Trophoblast cell (in vitro differentiated cells and primary cell): Measurements from ENCODE around the gene MUCL3.
"Not testable (repeated sequence)": the region's sequence is repeated elsewhere in the genome, so short reads cannot be mapped to it uniquely, and the experiment has no call there.

ENCODE experiments used
- DNase-seq, 2 donors: peaks; one replicate each; pipeline ENCODE4 v3.0.0-alpha.2; 2016
- H2AFZ ChIP-seq: 2 replicates; pipeline ENCODE4 v1.6.1; 2013; ENCODE audit warnings: low read length, moderate library complexity, mild to moderate bottlenecking; ENCODE audit not compliant: insufficient read depth, poor library complexity
- H2AK5ac ChIP-seq: 2 replicates; pipeline ENCODE4 v1.6.1; 2013; ENCODE audit warnings: mild to moderate bottlenecking, low read length
- H2BK120ac ChIP-seq: 2 replicates; pipeline ENCODE4 v1.6.1; 2013; ENCODE audit warnings: low read length, mild to moderate bottlenecking, moderate library complexity; ENCODE audit not compliant: insufficient read depth, poor library complexity
- H2BK12ac ChIP-seq: 2 replicates; pipeline ENCODE4 v1.6.1; 2013; ENCODE audit warnings: mild to moderate bottlenecking, low read length, moderate library complexity
- H2BK5ac ChIP-seq: 2 replicates; pipeline ENCODE4 v1.6.1; 2013; ENCODE audit warnings: low read length, low read depth, moderate library complexity, mild to moderate bottlenecking; ENCODE audit not compliant: poor library complexity
- H3K14ac ChIP-seq: 2 replicates; pipeline ENCODE4 v1.6.1; 2013; ENCODE audit warnings: mild to moderate bottlenecking, low read length
- H3K18ac ChIP-seq: 2 replicates; pipeline ENCODE4 v1.6.1; 2013; ENCODE audit warnings: mild to moderate bottlenecking, low read length
- H3K23ac ChIP-seq: 2 replicates; pipeline ENCODE4 v1.6.1; 2013; ENCODE audit warnings: low read length
- H3K27ac ChIP-seq: 2 replicates; pipeline ENCODE4 v1.5.1; 2013; ENCODE audit warnings: low read depth, mild to moderate bottlenecking, inconsistent platforms, low read length, moderate library complexity
- H3K27me3 ChIP-seq: 2 replicates; pipeline ENCODE4 v1.6.1; 2013; ENCODE audit warnings: inconsistent platforms, mild to moderate bottlenecking, low read length, moderate library complexity; ENCODE audit not compliant: insufficient read depth
- H3K36me3 ChIP-seq, 2 experiments: 1 replicate in 1 of 2; 2 replicates in 1 of 2; pipeline ENCODE4 v1.6.1; 2013; ENCODE audit warnings: low read length in 2 of 2, mild to moderate bottlenecking in 2 of 2, moderate library complexity in 1 of 2; ENCODE audit not compliant: insufficient read depth in 2 of 2, control insufficient read depth in 1 of 2
- H3K4ac ChIP-seq: 2 replicates; pipeline ENCODE4 v1.6.1; 2013; ENCODE audit warnings: low read depth, mild to moderate bottlenecking, low read length, moderate library complexity
- H3K4me1 ChIP-seq, 2 experiments: 1 replicate in 1 of 2; 2 replicates in 1 of 2; pipeline ENCODE4 v1.6.1; 2013; ENCODE audit warnings: low read length in 2 of 2, mild to moderate bottlenecking in 2 of 2, moderate library complexity in 1 of 2; ENCODE audit not compliant: insufficient read depth in 2 of 2, control insufficient read depth in 1 of 2
- H3K4me2 ChIP-seq: 2 replicates; pipeline ENCODE4 v1.6.1; 2013; ENCODE audit warnings: inconsistent platforms, mild to moderate bottlenecking, low read length, moderate library complexity
- H3K4me3 ChIP-seq: 2 replicates; pipeline ENCODE4 v1.5.1; 2013; ENCODE audit warnings: mild to moderate bottlenecking, low read depth, low read length, inconsistent platforms
- H3K79me1 ChIP-seq: one replicate; pipeline ENCODE4 v1.6.1; 2013; ENCODE audit warnings: low read length
- H3K79me2 ChIP-seq: 2 replicates; pipeline ENCODE4 v1.6.1; 2013; ENCODE audit warnings: low read length, mild to moderate bottlenecking; ENCODE audit not compliant: control insufficient read depth, insufficient read depth, poor library complexity
- H3K9ac ChIP-seq: 2 replicates; pipeline ENCODE4 v1.6.1; 2013; ENCODE audit warnings: mild to moderate bottlenecking, low read length
- H3K9me3 ChIP-seq: 2 replicates; pipeline ENCODE4 v1.6.1; 2013; ENCODE audit warnings: low read depth, mild to moderate bottlenecking, control low read depth, inconsistent platforms, low read length; ENCODE audit not compliant: insufficient read depth
- H4K12ac ChIP-seq: 2 replicates; pipeline ENCODE4 v1.6.1; 2013; ENCODE audit warnings: low read depth, mild to moderate bottlenecking, low read length, moderate library complexity
- H4K8ac ChIP-seq: 2 replicates; pipeline ENCODE4 v1.6.1; 2013; ENCODE audit warnings: low read depth, mild to moderate bottlenecking, low read length, moderate library complexity
- H4K91ac ChIP-seq: one replicate; pipeline ENCODE4 v1.6.1; 2013; ENCODE audit warnings: low read depth, mild to moderate bottlenecking, low read length, moderate library complexity
- WGBS: extraction: QIAGEN DNeasy Blood & Tissue Kit; methylation state at CpG from one replicate; pipeline ENCODE4 v1.1.7; 2013; ENCODE audit warnings: missing lambda C conversion rate; ENCODE audit not compliant: insufficient read length, insufficient coverage; ENCODE audit errors: extremely low coverage; 5-methylcytosine and 5-hydroxymethylcytosine counted together

MUCL3 gene

GRCh38 chr6:30918670-30919069 is 22.1 kb upstream of the MUCL3 start:
- Histone ChIP-seq H3K18ac (no peak overlapping the region), H3K4me3 (no peak overlapping the region), H4K91ac (no peak overlapping the region), H3K4ac (no peak overlapping the region), H3K4me2 (no peak overlapping the region), H2AFZ (no peak overlapping the region), H2AK5ac (no peak overlapping the region), H3K9ac (no peak overlapping the region), H3K14ac (no peak overlapping the region), H4K8ac (no peak overlapping the region), H3K9me3 (no peaks in the 10 kb centered on the region), H2BK12ac (no peak overlapping the region), H2BK120ac (no peak overlapping the region), H4K12ac (no peak overlapping the region), H3K79me1 (peaks cover 5% of the 10 kb centered on the region), H2BK5ac (no peak overlapping the region), H3K23ac (no peak overlapping the region), H3K27ac (no peak overlapping the region), H3K27me3 (no peaks in the 10 kb centered on the region), H3K36me3 (peaks cover 33 to 44% of the 10 kb centered on the region in 2 experiments), H3K79me2 (peaks cover 4% of the 10 kb centered on the region), H3K4me1 (peaks cover 1 to 9% of the 10 kb centered on the region in 2 experiments)
- no CpG with 5 or more reads among the region's 8 CpGs for WGBS
- DNase-seq = no peak

- Histone ChIP-seq H3K4ac (no peak overlapping the region), H3K9ac (no peak overlapping the region), H4K12ac (no peak overlapping the region), H2BK12ac (no peak overlapping the region), H3K79me2 (no peaks in the 10 kb centered on the region), H3K23ac (no peak overlapping the region), H2AFZ (no peak overlapping the region), H3K4me1 (peaks cover 0 to 4% of the 10 kb centered on the region in 2 experiments), H3K18ac (no peak overlapping the region), H3K4me3 (no peak overlapping the region), H3K4me2 (no peak overlapping the region), H3K36me3 (peaks cover 38 to 55% of the 10 kb centered on the region in 2 experiments), H3K27me3 (no peaks in the 10 kb centered on the region), H4K91ac (no peak overlapping the region), H2BK5ac (no peak overlapping the region), H2BK120ac (no peak overlapping the region), H3K79me1 (no peaks in the 10 kb centered on the region), H4K8ac (no peak overlapping the region), H3K27ac (no peak overlapping the region), H3K9me3 (no peaks in the 10 kb centered on the region), H3K14ac (no peak overlapping the region), H2AK5ac (no peak overlapping the region)
- DNase-seq = no peak
- WGBS = no CpG with 5 or more reads among the region's 7 CpGs
Observed at GRCh38 chr6:30922447-30922852, 18.3 kb upstream of the MUCL3 start.

GRCh38 chr6:30924040-30924627 is 16.6 kb upstream of the MUCL3 start:
- WGBS = no CpG with 5 or more reads among the region's 9 CpGs
- H3K79me2 ChIP-seq, H3K79me1 ChIP-seq, H3K23ac ChIP-seq, H2BK12ac ChIP-seq, H3K18ac ChIP-seq, H3K4me3 ChIP-seq, H3K4me1 ChIP-seq, H3K9ac ChIP-seq, H3K4me2 ChIP-seq, H3K27ac ChIP-seq, H4K91ac ChIP-seq, H2BK5ac ChIP-seq, H2BK120ac ChIP-seq, H3K4ac ChIP-seq, H2AK5ac ChIP-seq, H3K27me3 ChIP-seq, H3K14ac ChIP-seq, H2AFZ ChIP-seq, H4K8ac ChIP-seq, H4K12ac ChIP-seq, DNase-seq, H3K9me3 ChIP-seq: not testable (repeated sequence)
- peaks cover 35 to 50% of the 10 kb centered on the region in 2 experiments for H3K36me3 ChIP-seq

- Histone ChIP-seq H3K4me2 (no peak overlapping the region), H3K27ac (no peak overlapping the region), H2BK120ac (no peak overlapping the region), H3K27me3 (no peaks in the 10 kb centered on the region), H4K8ac (no peak overlapping the region), H3K23ac (no peak overlapping the region), H3K9ac (no peak overlapping the region), H3K4me3 (no peak overlapping the region), H3K4ac (no peak overlapping the region), H2BK5ac (no peak overlapping the region), H3K9me3 (peaks cover 2% of the 10 kb centered on the region), H3K14ac (no peak overlapping the region), H3K4me1 (peaks cover under 1 to 4% of the 10 kb centered on the region in 2 experiments), H4K12ac (no peak overlapping the region), H3K79me1 (no peaks in the 10 kb centered on the region), H4K91ac (no peak overlapping the region), H2BK12ac (no peak overlapping the region), H3K18ac (no peak overlapping the region), H3K36me3 (peaks cover 21 to 31% of the 10 kb centered on the region in 2 experiments), H2AFZ (no peak overlapping the region), H2AK5ac (no peak overlapping the region), H3K79me2 (no peaks in the 10 kb centered on the region)
- no CpG with 5 or more reads among the region's 4 CpGs for WGBS
- DNase-seq = no peak
Observed at GRCh38 chr6:30926644-30927043, 14.1 kb upstream of the MUCL3 start.
